ENCODE results near the gene CIITA. TPM values are rescaled to one million over a fixed set of nuclear protein-coding genes. Genes with fewer than 3 reads are reported as not detected.

CIITA gene
- total and polyA plus RNA-seq, 10 of the 15 experiments (the other 5 are each of a cell fraction or from before 2014, with no cell fraction given) = 11.5 to 145 (median 49.7) TPM

DNA sequence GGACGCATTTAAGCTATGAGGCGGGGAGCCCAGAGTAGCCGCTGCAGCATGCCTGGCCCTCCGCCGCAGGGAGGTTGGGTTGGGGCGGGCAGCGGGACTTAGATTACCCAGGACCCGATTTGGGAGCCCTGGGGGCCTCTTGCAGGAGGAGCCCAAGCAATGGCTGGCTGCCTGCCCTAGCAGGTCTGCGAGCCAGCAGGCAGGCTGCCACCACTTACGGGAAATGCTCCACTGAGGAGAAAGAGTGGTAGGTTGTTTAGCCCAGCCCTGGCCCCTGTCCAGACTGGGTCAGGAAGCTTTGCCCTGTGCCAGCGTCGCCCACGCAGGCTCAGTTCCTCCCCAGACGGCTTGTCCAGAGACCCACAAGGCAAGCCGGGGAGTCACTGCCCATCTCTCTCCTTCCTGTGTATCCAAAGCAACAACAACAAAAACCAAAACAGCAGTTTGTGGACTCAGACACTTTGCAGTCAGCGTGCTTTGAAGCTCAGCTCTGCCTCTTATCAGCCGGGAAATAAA, 48.1 kb upstream of the CIITA start:
- no peaks in the 10 kb centered on the region for H3K79me2 ChIP-seq (ENCODE audit: control insufficient read depth, insufficient read depth, low read length)
- H2AFZ ChIP-seq (ENCODE audit: control insufficient read depth, low read depth, low read length) = peak overlapping the region; percentile 48
- POLR2A ChIA-PET = interaction anchor here (0.6 to 1.6 kb wide), 3 partner anchors 9 to 35 kb away, joined by 3 to 6 read pairs (median 3); no protein-coding TSS in a partner anchor
- peak overlapping the region; percentile 22; the same call in 1 of the 2 replicates for H3K4me2 ChIP-seq (ENCODE audit: control insufficient read depth, insufficient read depth)
- 41% methylated on average over 17 of the region's 17 CpGs for WGBS (ENCODE audit: insufficient coverage, insufficient replicate concordance, low lambda C conversion rate, missing lambda C conversion rate)
- no TSS peak for BruUV-seq (replicated peaks)
- H3K27ac ChIP-seq (ENCODE audit: control insufficient read depth, insufficient read depth) = no peak overlapping the region
- H3K9me3 ChIP-seq (replicated peaks; ENCODE audit: control insufficient read depth, insufficient read depth, low read length) = no peaks in the 10 kb centered on the region; the same call in 2 of the 3 replicates
- intact Hi-C loops (cut with micrococcal nuclease; ENCODE audit: unreplicated experiment) (no loop called here), in situ Hi-C loops (cut with MboI) (no loop called here)
- no peak overlapping the region for H3K4me3 ChIP-seq
- ATAC-seq = 0 out of 3 replicates have a peak, but pooled peaks have one; percentile 5
- no peaks in the 10 kb centered on the region for H4K20me1 ChIP-seq (ENCODE audit: control insufficient read depth, insufficient read depth)
- H3K27me3 ChIP-seq (replicated peaks in 1 of 2; ENCODE audit: control insufficient read depth in 2 of 2, insufficient read depth in 2 of 2, low read length in 1 of 2) = no peaks in the 10 kb centered on the region
- H3K9ac ChIP-seq (ENCODE audit: control insufficient read depth, insufficient read depth, low read length) = peak overlapping the region; percentile 21; the same call in 1 of the 2 replicates
- H3K4me1 ChIP-seq (ENCODE audit: control insufficient read depth, insufficient read depth, low read length) = peaks cover 34% of the 10 kb centered on the region
- RAD21 ChIA-PET (ENCODE audit: unreplicated experiment) = interaction anchor here (1.3 to 1.9 kb wide), 2 partner anchors 8 to 48 kb away, joined by 3 to 5 read pairs; partner anchors contain the start of gene CIITA
- SMC1A ChIA-PET (ENCODE audit: uncharacterized antibody, unreplicated experiment) = interaction anchor here (1.1 to 2.0 kb wide), 2 partner anchors 8 to 12 kb away, joined by 4 to 6 read pairs; no protein-coding TSS in a partner anchor
- FAIRE-seq = peak; percentile 84
- CTCF ChIA-PET = no interaction called here
- no peaks in the 10 kb centered on the region for H3K36me3 ChIP-seq (ENCODE audit: control insufficient read depth in 2 of 2, insufficient read depth in 2 of 2, low read length in 1 of 2)
- no peak for DNase-seq (ENCODE audit: low read depth, low spot score)
- no peak for TF ChIP-seq ZNF217 (IDR thresholded peaks at IDR 0.05)
- no peak for TF ChIP-seq ZNF24 (IDR thresholded peaks at IDR 0.05)
- no peak for TF ChIP-seq YBX1 (IDR thresholded peaks at IDR 0.05)
- TF ChIP-seq IKZF1 (conservative IDR thresholded peaks at IDR 0.05) = 0 out of 2 replicates have a peak, but pooled peaks have one; percentile 24
- TF ChIP-seq JUNB (IDR thresholded peaks at IDR 0.05) = no peak
- no peak for TF ChIP-seq NBN (IDR thresholded peaks at IDR 0.05)
- TF ChIP-seq LARP7 (IDR thresholded peaks at IDR 0.05) = no peak
- 0 out of 2 replicates have a peak, but pooled peaks have one; percentile 17 for TF ChIP-seq DPF2 (IDR thresholded peaks at IDR 0.05)
- TF ChIP-seq, protein P1, sequence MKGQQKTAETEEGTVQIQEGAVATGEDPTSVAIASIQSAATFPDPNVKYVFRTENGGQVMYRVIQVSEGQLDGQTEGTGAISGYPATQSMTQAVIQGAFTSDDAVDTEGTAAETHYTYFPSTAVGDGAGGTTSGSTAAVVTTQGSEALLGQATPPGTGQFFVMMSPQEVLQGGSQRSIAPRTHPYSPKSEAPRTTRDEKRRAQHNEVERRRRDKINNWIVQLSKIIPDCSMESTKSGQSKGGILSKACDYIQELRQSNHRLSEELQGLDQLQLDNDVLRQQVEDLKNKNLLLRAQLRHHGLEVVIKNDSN (IDR thresholded peaks at IDR 0.05; ENCODE audit: borderline replicate concordance, extremely low read length, insufficient read depth, low read depth, low read length) = no peak
- no peak for TF ChIP-seq IRF4 (IDR thresholded peaks at IDR 0.05; ENCODE audit: low read depth, low read length)
- TF ChIP-seq CBX5 (IDR thresholded peaks at IDR 0.05; ENCODE audit: low read depth) = no peak
- TF ChIP-seq, protein P2, sequence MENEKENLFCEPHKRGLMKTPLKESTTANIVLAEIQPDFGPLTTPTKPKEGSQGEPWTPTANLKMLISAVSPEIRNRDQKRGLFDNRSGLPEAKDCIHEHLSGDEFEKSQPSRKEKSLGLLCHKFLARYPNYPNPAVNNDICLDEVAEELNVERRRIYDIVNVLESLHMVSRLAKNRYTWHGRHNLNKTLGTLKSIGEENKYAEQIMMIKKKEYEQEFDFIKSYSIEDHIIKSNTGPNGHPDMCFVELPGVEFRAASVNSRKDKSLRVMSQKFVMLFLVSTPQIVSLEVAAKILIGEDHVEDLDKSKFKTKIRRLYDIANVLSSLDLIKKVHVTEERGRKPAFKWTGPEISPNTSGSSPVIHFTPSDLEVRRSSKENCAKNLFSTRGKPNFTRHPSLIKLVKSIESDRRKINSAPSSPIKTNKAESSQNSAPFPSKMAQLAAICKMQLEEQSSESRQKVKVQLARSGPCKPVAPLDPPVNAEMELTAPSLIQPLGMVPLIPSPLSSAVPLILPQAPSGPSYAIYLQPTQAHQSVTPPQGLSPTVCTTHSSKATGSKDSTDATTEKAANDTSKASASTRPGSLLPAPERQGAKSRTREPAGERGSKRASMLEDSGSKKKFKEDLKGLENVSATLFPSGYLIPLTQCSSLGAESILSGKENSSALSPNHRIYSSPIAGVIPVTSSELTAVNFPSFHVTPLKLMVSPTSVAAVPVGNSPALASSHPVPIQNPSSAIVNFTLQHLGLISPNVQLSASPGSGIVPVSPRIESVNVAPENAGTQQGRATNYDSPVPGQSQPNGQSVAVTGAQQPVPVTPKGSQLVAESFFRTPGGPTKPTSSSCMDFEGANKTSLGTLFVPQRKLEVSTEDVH (IDR thresholded peaks at IDR 0.05; ENCODE audit: low read depth, partially characterized antibody) = no peak
- TF ChIP-seq, protein P3, sequence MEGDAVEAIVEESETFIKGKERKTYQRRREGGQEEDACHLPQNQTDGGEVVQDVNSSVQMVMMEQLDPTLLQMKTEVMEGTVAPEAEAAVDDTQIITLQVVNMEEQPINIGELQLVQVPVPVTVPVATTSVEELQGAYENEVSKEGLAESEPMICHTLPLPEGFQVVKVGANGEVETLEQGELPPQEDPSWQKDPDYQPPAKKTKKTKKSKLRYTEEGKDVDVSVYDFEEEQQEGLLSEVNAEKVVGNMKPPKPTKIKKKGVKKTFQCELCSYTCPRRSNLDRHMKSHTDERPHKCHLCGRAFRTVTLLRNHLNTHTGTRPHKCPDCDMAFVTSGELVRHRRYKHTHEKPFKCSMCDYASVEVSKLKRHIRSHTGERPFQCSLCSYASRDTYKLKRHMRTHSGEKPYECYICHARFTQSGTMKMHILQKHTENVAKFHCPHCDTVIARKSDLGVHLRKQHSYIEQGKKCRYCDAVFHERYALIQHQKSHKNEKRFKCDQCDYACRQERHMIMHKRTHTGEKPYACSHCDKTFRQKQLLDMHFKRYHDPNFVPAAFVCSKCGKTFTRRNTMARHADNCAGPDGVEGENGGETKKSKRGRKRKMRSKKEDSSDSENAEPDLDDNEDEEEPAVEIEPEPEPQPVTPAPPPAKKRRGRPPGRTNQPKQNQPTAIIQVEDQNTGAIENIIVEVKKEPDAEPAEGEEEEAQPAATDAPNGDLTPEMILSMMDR (IDR thresholded peaks at IDR 0.05 in 2 of 3, conservative IDR thresholded peaks at IDR 0.05 in 1 of 3; ENCODE audit: control insufficient read depth in 2 of 3, extremely low read depth in 1 of 3, insufficient read depth in 1 of 3, low read depth in 3 of 3, low read length in 3 of 3) = no peak
- no peak for TF ChIP-seq SMAD1 (IDR thresholded peaks at IDR 0.05; ENCODE audit: low read depth, partially characterized antibody)
- no peak for TF ChIP-seq FOXM1 (IDR thresholded peaks at IDR 0.05; ENCODE audit: low read depth, low read length)
- TF ChIP-seq, protein P4, sequence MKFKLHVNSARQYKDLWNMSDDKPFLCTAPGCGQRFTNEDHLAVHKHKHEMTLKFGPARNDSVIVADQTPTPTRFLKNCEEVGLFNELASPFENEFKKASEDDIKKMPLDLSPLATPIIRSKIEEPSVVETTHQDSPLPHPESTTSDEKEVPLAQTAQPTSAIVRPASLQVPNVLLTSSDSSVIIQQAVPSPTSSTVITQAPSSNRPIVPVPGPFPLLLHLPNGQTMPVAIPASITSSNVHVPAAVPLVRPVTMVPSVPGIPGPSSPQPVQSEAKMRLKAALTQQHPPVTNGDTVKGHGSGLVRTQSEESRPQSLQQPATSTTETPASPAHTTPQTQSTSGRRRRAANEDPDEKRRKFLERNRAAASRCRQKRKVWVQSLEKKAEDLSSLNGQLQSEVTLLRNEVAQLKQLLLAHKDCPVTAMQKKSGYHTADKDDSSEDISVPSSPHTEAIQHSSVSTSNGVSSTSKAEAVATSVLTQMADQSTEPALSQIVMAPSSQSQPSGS (IDR thresholded peaks at IDR 0.05; ENCODE audit: low read length) = no peak
